OCI-LY3 (cell line): ENCODE results near the gene GMIP.

ENCODE experiments used
- H2AFZ ChIP-seq: fragments of 200-600, 300-600 bp; shearing (Covaris generic); 2 replicates; pipeline ENCODE4 v1.6.0; 2014; ENCODE audit warnings: antibody characterized with exemption, low read depth, low read length
- H3K27ac ChIP-seq: fragments of 200-600, 300-600 bp; sonication (generic); 2 replicates; pipeline ENCODE4 v1.5.1; 2014; ENCODE audit warnings: mild to moderate bottlenecking, low read length, moderate library complexity, mixed read lengths
- H3K27me3 ChIP-seq: fragments of 200-600, 300-600 bp; sonication (generic); 2 replicates; pipeline ENCODE4 v1.6.1; 2014; ENCODE audit warnings: low read depth, low read length, mixed read lengths
- H3K36me3 ChIP-seq: fragments of 200-600, 300-600 bp; sonication (generic); replicated peaks from 2 replicates; pipeline ENCODE3; 2014; ENCODE audit warnings: low read depth, low read length, mixed read lengths
- H3K4me1 ChIP-seq: fragments of 300-600, 200-600 bp; sonication (generic); 2 replicates; pipeline ENCODE4 v1.6.1; 2014; ENCODE audit warnings: low read length, mixed read lengths
- H3K4me2 ChIP-seq: fragments of 200-600, 300-600 bp; sonication (generic); 2 replicates; pipeline ENCODE4 v1.6.1; 2014; ENCODE audit warnings: low read length, mixed read lengths
- H3K4me3 ChIP-seq: fragments of 300-600, 200-600 bp; sonication (generic); 2 replicates; pipeline ENCODE4 v1.5.1; 2014; ENCODE audit warnings: antibody characterized with exemption, mild to moderate bottlenecking, low read length, moderate library complexity
- H3K79me2 ChIP-seq: fragments of 300-600, 200-600 bp; shearing (Covaris generic); 2 replicates; pipeline ENCODE4 v1.6.1; 2014; ENCODE audit warnings: mild to moderate bottlenecking, low read length, mixed read lengths
- H3K9ac ChIP-seq: fragments of 300-600, 200-600 bp; shearing (Covaris generic); 2 replicates; pipeline ENCODE4 v1.6.0; 2014; ENCODE audit warnings: mild to moderate bottlenecking, low read length, moderate library complexity
- H3K9me3 ChIP-seq: fragments of 200-600, 300-600 bp; shearing (Covaris generic); 2 replicates; pipeline ENCODE4 v1.6.1; 2014; ENCODE audit warnings: low read length, mixed read lengths; ENCODE audit not compliant: insufficient read depth
- H4K20me1 ChIP-seq: fragments of 200-600, 300-600 bp; sonication (generic); 2 replicates; pipeline ENCODE4 v1.6.1; 2016; ENCODE audit warnings: low read length, mixed read lengths; ENCODE audit not compliant: insufficient read depth
- EZH2phosphoT487 ChIP-seq: fragments of 200-600 bp; shearing (Covaris generic); IDR thresholded peaks from 2 replicates; pipeline ENCODE4 v1.6.1; 2018; ENCODE audit warnings: antibody characterized with exemption, mixed run types, low read depth
- TF ChIP-seq, protein P1 (sequence below): fragments of 200-600, 300-600 bp; sonication (generic); IDR thresholded peaks from 2 replicates; pipeline ENCODE4 v1.5.1; 2014; ENCODE audit warnings: antibody characterized with exemption, low read length, low read depth

GMIP gene

DNA sequence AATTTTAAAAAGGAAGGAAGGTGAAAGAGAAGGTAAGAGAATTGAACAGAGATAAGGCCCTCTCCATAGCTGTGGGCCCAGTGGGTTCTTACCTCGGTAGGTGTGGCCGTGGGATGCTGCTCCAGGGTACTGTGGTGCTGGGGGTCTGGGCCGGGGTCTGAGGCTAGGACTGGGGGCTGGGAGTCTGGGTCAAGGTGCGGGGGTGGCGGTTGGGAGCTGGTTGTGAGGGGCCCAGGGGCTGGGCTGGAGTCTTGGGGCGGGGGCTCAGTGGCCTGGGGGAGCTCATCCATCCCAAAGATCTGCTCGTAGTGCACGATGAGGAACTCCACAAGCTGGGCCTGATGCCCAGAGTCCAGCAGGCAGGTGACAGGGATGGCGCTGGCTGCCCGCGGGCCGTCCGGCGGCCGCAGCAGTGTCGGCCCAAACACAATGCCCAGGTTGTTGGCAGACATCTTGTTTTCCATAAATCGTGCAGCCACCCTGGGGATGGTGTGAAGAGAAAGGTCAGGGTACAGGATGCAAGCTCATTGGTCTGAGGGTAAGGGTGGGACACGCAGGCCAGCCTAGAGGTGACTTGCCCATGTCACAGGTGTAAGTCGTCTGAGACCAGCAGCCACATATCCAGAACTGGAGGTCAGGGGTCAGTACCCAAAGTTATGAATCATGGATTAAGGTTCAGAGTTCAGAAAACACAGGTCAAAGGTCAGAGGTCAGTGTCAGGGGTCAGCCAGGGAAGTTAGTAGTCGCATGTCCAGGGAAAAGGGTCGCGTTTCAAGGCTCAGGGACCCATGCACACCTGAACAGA is 9.5 kb downstream of the GMIP start:
- Histone ChIP-seq H4K20me1 (0 out of 2 replicates have a peak, but pooled peaks cover 6% of the 10 kb centered on the region), H3K27me3 (no peaks in the 10 kb centered on the region), H3K27ac (no peak overlapping the region), H3K36me3 (peaks cover 75% of the 10 kb centered on the region), H3K9me3 (no peaks in the 10 kb centered on the region), H3K4me3 (no peak overlapping the region), H3K4me2 (no peak overlapping the region), H3K9ac (no peak overlapping the region), H3K4me1 (no peaks in the 10 kb centered on the region), H3K79me2 (no peaks in the 10 kb centered on the region), H2AFZ (no peak overlapping the region)
- no peak for TF ChIP-seq EZH2phosphoT487
- TF ChIP-seq, protein P1, sequence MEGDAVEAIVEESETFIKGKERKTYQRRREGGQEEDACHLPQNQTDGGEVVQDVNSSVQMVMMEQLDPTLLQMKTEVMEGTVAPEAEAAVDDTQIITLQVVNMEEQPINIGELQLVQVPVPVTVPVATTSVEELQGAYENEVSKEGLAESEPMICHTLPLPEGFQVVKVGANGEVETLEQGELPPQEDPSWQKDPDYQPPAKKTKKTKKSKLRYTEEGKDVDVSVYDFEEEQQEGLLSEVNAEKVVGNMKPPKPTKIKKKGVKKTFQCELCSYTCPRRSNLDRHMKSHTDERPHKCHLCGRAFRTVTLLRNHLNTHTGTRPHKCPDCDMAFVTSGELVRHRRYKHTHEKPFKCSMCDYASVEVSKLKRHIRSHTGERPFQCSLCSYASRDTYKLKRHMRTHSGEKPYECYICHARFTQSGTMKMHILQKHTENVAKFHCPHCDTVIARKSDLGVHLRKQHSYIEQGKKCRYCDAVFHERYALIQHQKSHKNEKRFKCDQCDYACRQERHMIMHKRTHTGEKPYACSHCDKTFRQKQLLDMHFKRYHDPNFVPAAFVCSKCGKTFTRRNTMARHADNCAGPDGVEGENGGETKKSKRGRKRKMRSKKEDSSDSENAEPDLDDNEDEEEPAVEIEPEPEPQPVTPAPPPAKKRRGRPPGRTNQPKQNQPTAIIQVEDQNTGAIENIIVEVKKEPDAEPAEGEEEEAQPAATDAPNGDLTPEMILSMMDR, result no peak

GRCh38 chr19:19632661-19633060 is 10.8 kb downstream of the GMIP start:
- peaks cover 70% of the 10 kb centered on the region for H3K36me3 ChIP-seq
- TF ChIP-seq, protein P1, result no peak
- TF ChIP-seq EZH2phosphoT487, result no peak

GRCh38 chr19:19631346-19631745 is 12.1 kb downstream of the GMIP start:
- Histone ChIP-seq H2AFZ (no peak overlapping the region), H3K36me3 (peaks cover 57% of the 10 kb centered on the region)
- TF ChIP-seq, protein P1, result no peak
- TF ChIP-seq EZH2phosphoT487, result no peak

More at GRCh38 chr19:19632661-19633060, 10.8 kb downstream of the GMIP start:
- Histone ChIP-seq H3K27me3 (no peaks in the 10 kb centered on the region), H3K4me2 (no peak overlapping the region), H3K79me2 (no peaks in the 10 kb centered on the region), H3K27ac (no peak overlapping the region), H3K4me1 (no peaks in the 10 kb centered on the region), H3K9ac (no peak overlapping the region), H3K4me3 (no peak overlapping the region), H4K20me1 (0 out of 2 replicates have a peak, but pooled peaks cover 6% of the 10 kb centered on the region), H2AFZ (no peak overlapping the region), H3K9me3 (no peaks in the 10 kb centered on the region)

GRCh38 chr19:19630426-19630825 is 13.0 kb downstream of the GMIP start:
- TF ChIP-seq, protein P1, result no peak
- no peak for TF ChIP-seq EZH2phosphoT487
- H3K4me2 ChIP-seq, result no peak overlapping the region

More at GRCh38 chr19:19631346-19631745, 12.1 kb downstream of the GMIP start:
- H4K20me1 ChIP-seq, result 0 out of 2 replicates have a peak, but pooled peaks cover 6% of the 10 kb centered on the region
- H3K4me1 ChIP-seq, result 0 out of 2 replicates have a peak, but pooled peaks cover 5% of the 10 kb centered on the region
- no peaks in the 10 kb centered on the region for H3K27me3 ChIP-seq
- no peak overlapping the region for H3K27ac ChIP-seq
- H3K9ac ChIP-seq, result no peak overlapping the region
- no peak overlapping the region for H3K4me2 ChIP-seq
- H3K79me2 ChIP-seq, result no peaks in the 10 kb centered on the region
- no peak overlapping the region for H3K4me3 ChIP-seq
- no peaks in the 10 kb centered on the region for H3K9me3 ChIP-seq

More at GRCh38 chr19:19630426-19630825, 13.0 kb downstream of the GMIP start:
- no peaks in the 10 kb centered on the region for H3K27me3 ChIP-seq
- no peak overlapping the region for H3K9ac ChIP-seq
- no peaks in the 10 kb centered on the region for H3K9me3 ChIP-seq
- no peak overlapping the region for H2AFZ ChIP-seq
- H3K36me3 ChIP-seq, result peaks cover 54% of the 10 kb centered on the region
- H3K4me1 ChIP-seq, result 0 out of 2 replicates have a peak, but pooled peaks cover 5% of the 10 kb centered on the region
- H4K20me1 ChIP-seq, result 0 out of 2 replicates have a peak, but pooled peaks cover 6% of the 10 kb centered on the region
- H3K79me2 ChIP-seq, result no peaks in the 10 kb centered on the region
- no peak overlapping the region for H3K27ac ChIP-seq
- H3K4me3 ChIP-seq, result no peak overlapping the region
